ENCODE results near the gene GULP1. TPM values are rescaled to one million over a fixed set of nuclear protein-coding genes. Genes with fewer than 3 reads are reported as not detected.

GULP1 gene
- total and polyA plus RNA-seq, 2 of the 4 experiments (the other 2 are of a cell fraction), result 24.4 to 40.1 TPM

DNA sequence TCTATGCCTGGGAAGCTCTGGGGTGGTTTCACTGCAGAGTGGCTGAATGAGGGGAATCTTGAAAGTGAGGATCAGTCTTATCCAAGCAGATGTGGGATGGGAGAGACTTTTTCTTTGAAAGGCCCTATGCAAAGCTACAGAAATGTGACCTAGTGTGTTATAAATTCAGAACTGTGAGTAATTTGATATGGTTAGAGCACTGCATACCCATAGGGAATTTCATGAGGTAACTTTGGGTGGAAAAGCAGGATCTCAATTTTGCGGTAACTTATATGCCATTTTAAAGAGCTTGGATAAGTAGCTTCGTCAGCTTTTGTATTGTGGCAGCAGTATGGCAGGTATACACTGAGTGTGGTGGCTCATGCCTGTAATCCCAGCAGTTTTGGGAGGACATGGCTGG lies 40.9 kb downstream of the GULP1 start:
- H4K91ac ChIP-seq (ENCODE audit: insufficient read depth, low read depth, low read length), result no peak overlapping the region
- no peak overlapping the region for H3K4me3 ChIP-seq (ENCODE audit: insufficient read depth, low read depth, low read length)
- H2BK20ac ChIP-seq (ENCODE audit: low read depth, low read length), result no peak overlapping the region
- BruUV-seq (replicated peaks), result no TSS peak
- ATAC-seq (ENCODE audit: low read depth), result peak; percentile 11; the same call in 1 of the 2 replicates
- no peak overlapping the region for H2AFZ ChIP-seq (replicated peaks; ENCODE audit: low read length, poor library complexity)
- H3K4me2 ChIP-seq (ENCODE audit: low read depth, low read length), result no peak overlapping the region
- H4K5ac ChIP-seq (ENCODE audit: low read depth, low read length), result no peak overlapping the region
- no peak overlapping the region for H2BK15ac ChIP-seq (ENCODE audit: low read depth, low read length)
- H4K20me1 ChIP-seq (ENCODE audit: insufficient read depth, low read length), result no peaks in the 10 kb centered on the region
- no peak overlapping the region for H2AK9ac ChIP-seq (replicated peaks; ENCODE audit: low read depth, low read length, poor library complexity)
- no peaks in the 10 kb centered on the region for H3K36me3 ChIP-seq (ENCODE audit: control insufficient read depth, insufficient read depth, low read length)
- no peaks in the 10 kb centered on the region for H3K27me3 ChIP-seq (ENCODE audit: control insufficient read depth, insufficient read depth, low read length)
- H3K23ac ChIP-seq (ENCODE audit: low read depth, low read length), result no peak overlapping the region
- no CpG with 5 or more reads among the region's 2 CpGs for WGBS, 2 experiments (ENCODE audit: extremely low coverage in 2 of 2, insufficient read length in 1 of 2)
- intact Hi-C loops (cut with micrococcal nuclease) (no loop called here), in situ Hi-C loops (cut with MboI; ENCODE audit: low sequenced_read_pairs) (no loop called here), dilution Hi-C loops (cut with HindIII; ENCODE audit: low sequenced_read_pairs, unreplicated experiment) (no loop called here)
- no peaks in the 10 kb centered on the region for H3K9me3 ChIP-seq (ENCODE audit: control insufficient read depth, insufficient read depth, low read length)
- no peak overlapping the region for H2AK5ac ChIP-seq (ENCODE audit: low read depth, low read length)
- H3K9ac ChIP-seq (ENCODE audit: low read depth, low read length), result no peak overlapping the region
- peaks cover 26 to 51% of the 10 kb centered on the region in 2 experiments for H3K79me1 ChIP-seq (ENCODE audit: low read depth in 1 of 2, low read length in 2 of 2)
- POLR2A ChIA-PET (ENCODE audit: unreplicated experiment), result interaction anchor here (0.7 kb wide), 1 partner anchor 1253 kb away, joined by 8 read pairs; no protein-coding TSS in a partner anchor
- no peak overlapping the region for H3K14ac ChIP-seq (replicated peaks; ENCODE audit: low read depth, low read length)
- H3K27ac ChIP-seq (ENCODE audit: insufficient read depth, low read length), result no peak overlapping the region
- no peaks in the 10 kb centered on the region; the same call in 1 of the 2 replicates for H3K9me1 ChIP-seq (ENCODE audit: insufficient read depth, low read length)
- peak; percentile 13 for DNase-seq
- peaks cover 7% of the 10 kb centered on the region for H3K4me1 ChIP-seq (ENCODE audit: control insufficient read depth, insufficient read depth, low read length)
- H3K18ac ChIP-seq (ENCODE audit: low read depth, low read length), result no peak overlapping the region
- no peak overlapping the region for H4K8ac ChIP-seq (ENCODE audit: low read depth in 2 of 2, low read length in 2 of 2)
- TF ChIP-seq SMC3 (IDR thresholded peaks at IDR 0.05; ENCODE audit: low read depth, low read length), result no peak
- no peak for TF ChIP-seq MAZ (IDR thresholded peaks at IDR 0.05; ENCODE audit: borderline replicate concordance, low read depth, low read length)
- no peak for TF ChIP-seq CHD1 (IDR thresholded peaks at IDR 0.05; ENCODE audit: low read depth, low read length)
- H2BK5ac ChIP-seq (ENCODE audit: low read depth, low read length, poor library complexity, severe bottlenecking), result no peak overlapping the region
- no peak overlapping the region for H3K56ac ChIP-seq (ENCODE audit: extremely low read depth, insufficient read depth, low read length)
- H3K4ac ChIP-seq (ENCODE audit: low read depth, low read length), result no peak overlapping the region
- CTCF ChIA-PET, result no interaction called here
- no peak overlapping the region for H2BK120ac ChIP-seq (ENCODE audit: low read depth, low read length)
